Natural killer cell (primary cell): ENCODE results near the gene AXIN2. TPM values are rescaled to one million over a fixed set of nuclear protein-coding genes. Genes with fewer than 3 reads are reported as not detected.

Source experiments
- ATAC-seq, 3 donors: fragments of 150-1000 bp in 2 of 3; fragments of 200-7000 bp in 1 of 3; cut with Tn5 transposase; 1 replicate in 1 of 3; 2 replicates in 2 of 3; pipeline ENCODE4 v1.10.0; 2021; ENCODE audit warnings: mild to moderate bottlenecking in 2 of 3, moderate library complexity in 2 of 3
- DNase-seq, 2 donors: peaks; one replicate each; pipeline versions ENCODE4 v3.0.0 to v3.0.0-alpha.2; 2013 to 2021; ENCODE audit warnings: mixed read lengths in 1 of 2
- H3K27ac ChIP-seq: one replicate; pipeline ENCODE4 v1.5.1; 2013; ENCODE audit warnings: mild to moderate bottlenecking, low read length
- H3K27me3 ChIP-seq: one replicate; pipeline ENCODE4 v1.6.1; 2013; ENCODE audit warnings: low read length; ENCODE audit not compliant: control insufficient read depth, insufficient read depth
- H3K36me3 ChIP-seq: one replicate; pipeline ENCODE4 v1.6.1; 2013; ENCODE audit warnings: low read length; ENCODE audit not compliant: control insufficient read depth, insufficient read depth
- H3K4me1 ChIP-seq: one replicate; pipeline ENCODE4 v1.6.1; 2013; ENCODE audit warnings: low read length; ENCODE audit not compliant: control insufficient read depth, insufficient read depth
- H3K4me3 ChIP-seq: one replicate; pipeline ENCODE4 v1.5.1; 2013; ENCODE audit warnings: low read length
- H3K9me3 ChIP-seq: one replicate; pipeline ENCODE4 v1.6.1; 2013; ENCODE audit warnings: low read length; ENCODE audit not compliant: control insufficient read depth, insufficient read depth
- H3K27ac Mint-ChIP-seq, 2 donors: one replicate each; pipeline ENCODE4 v1.8.0; 2022; ENCODE audit warnings: mild to moderate bottlenecking in 2 of 2, mixed read lengths in 2 of 2, moderate library complexity in 1 of 2
- H3K27me3 Mint-ChIP-seq, 2 donors: one replicate each; pipeline ENCODE4 v1.8.0; 2022; ENCODE audit warnings: low read depth in 2 of 2, mixed read lengths in 2 of 2
- H3K36me3 Mint-ChIP-seq: one replicate; pipeline ENCODE4 v1.8.0; 2022; ENCODE audit warnings: mixed read lengths
- H3K4me1 Mint-ChIP-seq, 2 donors: one replicate each; pipeline ENCODE4 v1.8.0; 2022; ENCODE audit warnings: mixed read lengths in 2 of 2
- H3K4me3 Mint-ChIP-seq: one replicate; pipeline ENCODE4 v1.8.0; 2022; ENCODE audit warnings: mild to moderate bottlenecking, moderate library complexity, mixed read lengths
- H3K9me3 Mint-ChIP-seq, 2 donors: one replicate each; pipeline ENCODE4 v1.8.0; 2022; ENCODE audit warnings: mixed read lengths in 2 of 2
- CTCF ChIP-seq: fragments of 200-600 bp; IDR thresholded peaks from one replicate; pipeline ENCODE4 v1.8.0; 2022; ENCODE audit warnings: antibody characterized with exemption
- WGBS: methylation state at CpG from one replicate; pipeline ENCODE4 v1.1.7; 2013; ENCODE audit warnings: missing lambda C conversion rate; ENCODE audit not compliant: insufficient coverage; 5-methylcytosine and 5-hydroxymethylcytosine counted together
- intact Hi-C: fragments of 100-400 bp; cut with micrococcal nuclease; formaldehyde crosslinking; loops from one replicate; pipeline ENCODE4 v1.14.2; 2022
- total RNA-seq, 4 donors: library from RNA; stranded (reverse); fragments of 120-200 nt in 1 of 4; gene quantifications; one replicate each; pipeline versions ENCODE4 v1.2.3 to v1.2.4, GENCODE V29; 2013 to 2022

AXIN2 gene
- total RNA-seq, 3 donors from 2014 or later (not counting 1 experiment from before 2014, with no cell fraction given): 1.3 to 4.1 (median 1.7) TPM

GRCh38 chr17:65567566-65567965 lies 6.1 kb upstream of the AXIN2 start:
- intact Hi-C loops: no loop called here
- ATAC-seq (no peak), DNase-seq (no peak)
- Mint-ChIP-seq H3K4me1 (peaks cover 0 to under 1% of the 10 kb centered on the region in 2 donors), H3K4me3 (no peak overlapping the region), H3K36me3 (no peaks in the 10 kb centered on the region), H3K27me3 (peaks cover 11 to 19% of the 10 kb centered on the region in 2 donors), H3K9me3 (no peaks in the 10 kb centered on the region), H3K27ac (no peak overlapping the region)
- Histone ChIP-seq H3K4me3 (no peak overlapping the region), H3K4me1 (no peaks in the 10 kb centered on the region), H3K9me3 (no peaks in the 10 kb centered on the region), H3K27me3 (no peaks in the 10 kb centered on the region), H3K27ac (no peak overlapping the region), H3K36me3 (no peaks in the 10 kb centered on the region)
- TF ChIP-seq CTCF: no peak
- WGBS: 85% methylated on average over 12 of the region's 12 CpGs

GRCh38 chr17:65565559-65565958 lies 4.1 kb upstream of the AXIN2 start:
- Histone ChIP-seq H3K9me3 (no peaks in the 10 kb centered on the region), H3K4me1 (peaks cover 6% of the 10 kb centered on the region), H3K27me3 (no peaks in the 10 kb centered on the region), H3K4me3 (no peak overlapping the region), H3K27ac (no peak overlapping the region), H3K36me3 (no peaks in the 10 kb centered on the region)
- Mint-ChIP-seq H3K36me3 (no peaks in the 10 kb centered on the region), H3K4me1 (peaks cover 8 to 10% of the 10 kb centered on the region in 2 donors), H3K4me3 (no peak overlapping the region), H3K9me3 (no peaks in the 10 kb centered on the region), H3K27me3 (peaks cover 14 to 19% of the 10 kb centered on the region in 2 donors), H3K27ac (no peak overlapping the region)
- 100% methylated on average over 4 of the region's 4 CpGs for WGBS
- TF ChIP-seq CTCF: no peak
- ATAC-seq (no peak), DNase-seq (no peak)
- intact Hi-C loops: no loop called here

GRCh38 chr17:65564793-65565192 lies 3.3 kb upstream of the AXIN2 start:
- Mint-ChIP-seq H3K4me1 (peaks cover 8 to 10% of the 10 kb centered on the region in 2 donors), H3K9me3 (no peaks in the 10 kb centered on the region), H3K27me3 (peaks cover 14 to 19% of the 10 kb centered on the region in 2 donors), H3K4me3 (no peak overlapping the region), H3K27ac (no peak overlapping the region), H3K36me3 (no peaks in the 10 kb centered on the region)
- DNase-seq (no peak), ATAC-seq (no peak)
- no peaks in the 10 kb centered on the region for H3K9me3 ChIP-seq
- peaks cover 6% of the 10 kb centered on the region for H3K4me1 ChIP-seq
- H3K36me3 ChIP-seq: no peaks in the 10 kb centered on the region
- no peak overlapping the region for H3K4me3 ChIP-seq
- intact Hi-C loops: no loop called here
- 81% methylated on average over 8 of the region's 8 CpGs for WGBS
- H3K27ac ChIP-seq: no peak overlapping the region
- no peaks in the 10 kb centered on the region for H3K27me3 ChIP-seq
- TF ChIP-seq CTCF: no peak

- 62% methylated on average over 9 of the region's 9 CpGs for WGBS
- Mint-ChIP-seq H3K27ac (peak overlapping the region in 1 of 2 donors; percentile 76), H3K27me3 (peaks cover 9 to 12% of the 10 kb centered on the region in 2 donors), H3K4me1 (peaks cover 14 to 16% of the 10 kb centered on the region in 2 donors), H3K4me3 (peak overlapping the region; percentile 90), H3K36me3 (no peaks in the 10 kb centered on the region), H3K9me3 (no peaks in the 10 kb centered on the region)
- Histone ChIP-seq H3K27ac (no peak overlapping the region), H3K4me1 (peaks cover 6% of the 10 kb centered on the region), H3K4me3 (no peak overlapping the region), H3K27me3 (peaks cover 8% of the 10 kb centered on the region), H3K36me3 (no peaks in the 10 kb centered on the region), H3K9me3 (no peaks in the 10 kb centered on the region)
- DNase-seq: no peak
- TF ChIP-seq CTCF: no peak
- intact Hi-C loops: no loop called here
- ATAC-seq: no peak
These were observed 721 bp upstream of the AXIN2 start for GRCh38 chr17:65562206-65562531.
